ENCODE results near the gene SELENOK.

Gene SELENOK

DNA sequence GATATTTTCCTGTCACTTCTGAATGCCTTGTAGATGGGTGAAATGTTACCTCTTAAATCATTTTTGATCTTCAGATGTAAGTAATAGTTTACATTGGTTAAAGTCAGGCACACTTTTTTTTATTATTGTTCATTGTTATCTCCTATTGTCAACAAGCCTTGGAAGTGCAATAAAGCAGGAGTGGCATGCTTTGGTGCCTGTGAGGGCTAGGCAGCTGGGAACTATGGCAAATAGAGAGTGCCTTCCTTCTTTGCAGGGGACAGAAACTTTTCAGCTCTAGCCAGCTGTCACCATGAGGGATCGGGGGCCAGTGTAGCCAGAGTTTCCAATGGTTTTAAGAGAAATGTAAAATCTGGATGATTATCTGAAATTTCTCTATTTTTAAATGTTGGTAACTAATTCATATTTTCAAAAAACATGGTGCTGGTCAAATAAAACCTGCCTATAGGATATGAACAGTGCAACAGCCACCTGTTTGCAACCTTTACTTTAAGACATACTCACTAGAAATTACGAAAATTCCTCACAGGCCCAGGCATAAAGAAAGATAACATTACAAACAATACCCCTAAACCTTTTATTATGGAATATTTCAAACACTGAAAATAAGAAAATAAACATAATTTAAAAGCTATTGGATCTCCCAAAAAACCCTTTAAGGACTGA, 9.1 kb upstream of the SELENOK start:
- H3K36me3 Mint-ChIP-seq (ENCODE audit: low read depth) = no peaks in the 10 kb centered on the region
- H3K4me3 Mint-ChIP-seq = no peak overlapping the region
- no peak for DNase-seq
- peaks cover 34% of the 10 kb centered on the region for H3K27me3 Mint-ChIP-seq
- H3K27ac Mint-ChIP-seq = no peak overlapping the region
- no peaks in the 10 kb centered on the region for H3K4me1 Mint-ChIP-seq
- H3K9me3 Mint-ChIP-seq = no peaks in the 10 kb centered on the region
- no peak for ATAC-seq

DNA sequence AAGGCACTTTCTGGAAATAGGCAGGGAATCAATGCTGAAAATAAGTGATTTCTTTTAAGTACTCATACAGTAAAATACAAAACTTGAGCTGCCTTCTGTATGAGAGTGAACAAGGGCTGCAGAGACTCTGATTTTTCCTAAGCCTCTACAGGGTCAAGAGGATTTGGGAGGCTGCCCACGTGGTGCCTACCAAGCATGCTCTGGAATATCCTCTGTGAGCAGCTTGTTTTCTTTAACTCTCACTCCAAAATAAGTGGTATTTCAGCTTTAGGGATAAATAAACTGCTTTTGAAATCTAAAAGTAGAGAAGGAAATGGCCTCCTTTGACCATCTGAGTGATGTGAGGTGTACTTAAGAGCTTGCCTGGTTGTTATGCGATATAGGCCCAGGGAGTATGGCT, 8.1 kb upstream of the SELENOK start:
- DNase-seq = no peak
- Mint-ChIP-seq H3K27me3 (peaks cover 31% of the 10 kb centered on the region), H3K36me3 (ENCODE audit: low read depth) (no peaks in the 10 kb centered on the region), H3K27ac (no peak overlapping the region), H3K4me1 (no peaks in the 10 kb centered on the region), H3K9me3 (no peaks in the 10 kb centered on the region), H3K4me3 (no peak overlapping the region)
- ATAC-seq = no peak

DNA sequence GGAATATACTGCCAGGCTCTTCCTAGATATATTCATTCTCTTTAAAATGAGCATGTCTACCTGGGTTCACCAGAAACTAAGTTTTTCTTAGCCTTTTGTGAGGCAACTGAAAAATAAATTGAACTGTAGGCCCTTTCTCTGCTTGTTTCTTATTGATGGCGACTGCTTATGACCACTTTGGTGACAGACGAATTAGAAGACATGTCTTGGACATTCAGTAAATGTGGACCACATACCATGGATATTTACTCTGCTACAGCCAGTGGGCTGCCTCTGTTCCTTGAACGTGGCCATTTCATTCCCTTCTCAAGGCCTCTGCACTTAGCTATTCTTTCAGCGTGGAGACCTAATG, 603 bp upstream of the SELENOK start:
- H3K4me3 Mint-ChIP-seq = peak overlapping the region; percentile 91
- DNase-seq = no peak
- ATAC-seq = no peak

DNA sequence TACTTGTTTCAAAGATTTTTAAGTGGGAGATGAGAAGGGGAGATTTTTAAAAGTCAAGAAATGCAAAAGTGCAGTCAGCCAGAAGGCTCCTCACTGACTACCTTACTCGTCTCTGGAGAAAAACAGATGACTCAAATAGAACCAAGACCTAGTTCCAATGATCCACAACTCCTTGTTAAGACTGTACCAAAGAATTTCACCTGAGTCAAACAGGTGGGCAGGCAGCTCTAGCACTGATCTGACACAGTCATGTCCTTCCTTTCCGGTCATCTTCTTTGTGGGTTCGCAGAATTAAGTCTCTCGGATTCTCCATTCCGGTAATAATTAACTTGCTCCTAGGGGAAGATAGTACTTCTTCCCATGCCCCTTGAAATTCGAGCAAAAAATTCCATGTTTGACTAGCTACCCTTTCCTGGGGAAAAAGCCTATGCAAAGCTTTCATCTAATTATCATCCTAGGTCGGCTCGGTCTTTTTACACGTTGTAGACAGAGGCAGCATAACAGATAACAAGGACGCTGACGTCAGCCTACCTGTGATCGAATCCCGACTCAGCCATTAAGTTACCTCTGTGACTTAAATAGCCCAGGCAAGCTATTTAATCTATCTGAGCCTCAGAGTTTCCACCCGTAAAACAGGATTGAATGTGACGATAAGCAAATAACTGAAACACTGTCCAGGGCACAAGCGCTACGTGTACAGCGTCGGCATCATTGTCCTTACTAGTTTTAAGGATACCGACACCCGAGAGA, 758 bp downstream of the SELENOK start:
- peak overlapping the region; percentile 95 for H3K27ac Mint-ChIP-seq
- peak; percentile 23 for ATAC-seq
- H3K27me3 Mint-ChIP-seq = peaks cover 7% of the 10 kb centered on the region
- peak overlapping the region; percentile 91 for H3K4me3 Mint-ChIP-seq
- H3K36me3 Mint-ChIP-seq (ENCODE audit: low read depth) = peaks cover 42% of the 10 kb centered on the region
- DNase-seq = peak; percentile 34
- peaks cover 10% of the 10 kb centered on the region for H3K9me3 Mint-ChIP-seq
- H3K4me1 Mint-ChIP-seq = peaks cover 54% of the 10 kb centered on the region

More for the DNA sequence above, 603 bp upstream of the SELENOK start:
- Mint-ChIP-seq H3K4me1 (peaks cover 47% of the 10 kb centered on the region), H3K27ac (peak overlapping the region; percentile 95), H3K9me3 (peaks cover 10% of the 10 kb centered on the region), H3K36me3 (ENCODE audit: low read depth) (peaks cover 34% of the 10 kb centered on the region), H3K27me3 (peaks cover 15% of the 10 kb centered on the region)

DNA sequence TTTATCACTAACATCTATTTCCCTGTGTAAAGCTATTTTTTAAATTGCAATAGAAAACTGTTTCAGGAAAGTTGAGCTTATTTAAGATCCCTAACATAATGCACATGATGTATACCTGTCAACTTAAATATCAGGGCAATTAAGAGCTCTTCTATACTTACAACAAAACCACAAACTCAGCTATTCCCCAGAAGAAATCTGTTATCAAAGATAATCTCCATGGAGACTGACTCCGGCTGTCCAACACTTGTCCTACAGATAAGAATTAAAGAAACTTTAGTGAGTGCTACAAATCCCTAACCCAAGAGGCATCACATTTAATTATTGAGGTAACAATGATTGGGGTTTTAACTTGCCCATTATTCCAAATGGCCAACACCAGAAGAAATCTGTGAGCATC, 3.4 kb downstream of the SELENOK start:
- no peak for DNase-seq
- Mint-ChIP-seq H3K4me3 (no peak overlapping the region), H3K36me3 (ENCODE audit: low read depth) (peaks cover 40% of the 10 kb centered on the region), H3K4me1 (peaks cover 54% of the 10 kb centered on the region), H3K27me3 (no peaks in the 10 kb centered on the region), H3K27ac (no peak overlapping the region), H3K9me3 (peaks cover 9% of the 10 kb centered on the region)
- ATAC-seq = no peak

DNA sequence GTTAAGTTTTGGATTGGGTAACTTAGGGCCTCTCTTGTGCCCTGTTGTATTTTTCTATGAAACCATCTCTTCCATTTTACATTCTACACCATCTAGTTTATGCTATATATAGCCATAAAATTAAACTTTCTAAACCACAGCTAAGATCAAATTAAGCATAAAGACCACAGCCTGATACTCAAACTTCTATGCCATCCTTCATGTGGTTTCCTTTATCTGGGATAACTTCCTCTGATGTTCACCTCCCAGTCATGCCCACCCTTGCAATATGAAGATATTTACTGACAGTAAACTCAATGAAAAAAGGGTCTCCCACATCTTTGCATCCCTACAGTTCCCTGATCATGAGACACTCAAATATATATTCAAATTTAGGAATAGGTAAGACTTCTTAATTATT, 4.2 kb downstream of the SELENOK start:
- ATAC-seq (no peak), DNase-seq (no peak)
- Mint-ChIP-seq H3K4me1 (peaks cover 50% of the 10 kb centered on the region), H3K27ac (no peak overlapping the region), H3K4me3 (no peak overlapping the region), H3K9me3 (peaks cover under 1% of the 10 kb centered on the region), H3K36me3 (ENCODE audit: low read depth) (peaks cover 36% of the 10 kb centered on the region), H3K27me3 (no peaks in the 10 kb centered on the region)

DNA sequence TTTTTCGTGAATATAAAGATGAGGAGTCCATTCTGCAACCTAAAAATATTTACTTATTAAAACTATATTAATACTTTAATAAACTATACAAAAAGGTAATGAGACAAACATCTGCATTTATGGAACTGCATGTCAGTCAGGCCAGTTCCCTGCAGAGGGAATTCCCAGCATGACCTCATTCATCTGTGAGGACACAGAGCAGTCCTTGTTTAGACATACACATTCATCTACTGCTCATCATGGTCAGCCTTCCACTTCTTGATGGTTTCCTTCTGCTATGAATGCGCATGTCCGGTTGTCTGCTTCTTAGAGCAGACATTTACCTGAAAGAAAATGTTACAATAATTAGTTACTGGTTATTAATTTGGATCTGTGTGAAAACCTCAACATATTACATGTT, 6.4 kb downstream of the SELENOK start:
- H3K9me3 Mint-ChIP-seq = no peaks in the 10 kb centered on the region
- H3K36me3 Mint-ChIP-seq (ENCODE audit: low read depth) = peaks cover 29% of the 10 kb centered on the region
- ATAC-seq (no peak), DNase-seq (no peak)
- peak overlapping the region; percentile 17 for H3K27ac Mint-ChIP-seq
- H3K4me1 Mint-ChIP-seq = peaks cover 47% of the 10 kb centered on the region
- no peak overlapping the region for H3K4me3 Mint-ChIP-seq
- no peaks in the 10 kb centered on the region for H3K27me3 Mint-ChIP-seq

DNA sequence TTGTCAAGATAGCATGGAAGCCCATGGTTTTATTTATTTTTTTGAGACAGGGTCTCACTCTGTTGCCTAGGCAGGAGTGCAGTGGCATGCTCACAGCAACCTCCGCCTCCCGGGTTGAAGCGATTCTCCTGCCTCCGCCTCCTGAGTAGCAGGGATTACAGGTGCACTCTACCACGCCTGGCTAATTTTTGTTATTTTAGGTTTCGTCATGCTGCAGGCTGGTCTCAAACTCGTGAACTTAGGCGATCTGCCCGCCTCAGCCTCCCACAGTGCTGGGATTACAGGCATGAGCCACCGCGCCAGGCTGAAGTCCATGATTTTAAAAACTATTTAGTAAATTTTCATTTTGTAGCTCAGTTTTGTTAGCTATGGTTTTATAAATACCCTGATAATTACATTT, 7.0 kb downstream of the SELENOK start:
- Mint-ChIP-seq H3K27me3 (no peaks in the 10 kb centered on the region), H3K9me3 (no peaks in the 10 kb centered on the region), H3K27ac (no peak overlapping the region), H3K36me3 (ENCODE audit: low read depth) (peaks cover 28% of the 10 kb centered on the region), H3K4me3 (no peak overlapping the region), H3K4me1 (peaks cover 46% of the 10 kb centered on the region)
- DNase-seq = no peak
- no peak for ATAC-seq

DNA sequence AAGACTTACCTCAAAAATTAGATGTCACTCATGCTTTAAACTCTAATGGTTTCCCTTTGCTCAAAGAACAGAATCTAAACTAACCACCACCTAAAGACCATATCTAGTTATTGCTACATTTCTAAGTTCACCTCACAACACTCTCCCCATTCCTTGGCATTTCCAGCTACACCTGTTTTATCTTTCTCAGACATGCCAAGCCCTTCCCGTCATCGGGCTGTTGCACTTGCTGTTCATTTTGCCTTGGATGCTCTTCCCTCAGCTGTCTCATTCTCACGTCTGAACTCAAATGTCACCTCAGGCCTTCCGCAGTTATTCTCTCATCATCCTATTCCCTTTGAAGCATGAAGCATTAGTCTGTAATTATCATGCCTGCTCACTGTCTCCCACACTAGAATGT, 8.7 kb downstream of the SELENOK start:
- Mint-ChIP-seq H3K4me3 (no peak overlapping the region), H3K27ac (no peak overlapping the region), H3K4me1 (peaks cover 36% of the 10 kb centered on the region), H3K9me3 (no peaks in the 10 kb centered on the region), H3K27me3 (no peaks in the 10 kb centered on the region), H3K36me3 (ENCODE audit: low read depth) (peaks cover 27% of the 10 kb centered on the region)
- ATAC-seq (no peak), DNase-seq (no peak)

DNA sequence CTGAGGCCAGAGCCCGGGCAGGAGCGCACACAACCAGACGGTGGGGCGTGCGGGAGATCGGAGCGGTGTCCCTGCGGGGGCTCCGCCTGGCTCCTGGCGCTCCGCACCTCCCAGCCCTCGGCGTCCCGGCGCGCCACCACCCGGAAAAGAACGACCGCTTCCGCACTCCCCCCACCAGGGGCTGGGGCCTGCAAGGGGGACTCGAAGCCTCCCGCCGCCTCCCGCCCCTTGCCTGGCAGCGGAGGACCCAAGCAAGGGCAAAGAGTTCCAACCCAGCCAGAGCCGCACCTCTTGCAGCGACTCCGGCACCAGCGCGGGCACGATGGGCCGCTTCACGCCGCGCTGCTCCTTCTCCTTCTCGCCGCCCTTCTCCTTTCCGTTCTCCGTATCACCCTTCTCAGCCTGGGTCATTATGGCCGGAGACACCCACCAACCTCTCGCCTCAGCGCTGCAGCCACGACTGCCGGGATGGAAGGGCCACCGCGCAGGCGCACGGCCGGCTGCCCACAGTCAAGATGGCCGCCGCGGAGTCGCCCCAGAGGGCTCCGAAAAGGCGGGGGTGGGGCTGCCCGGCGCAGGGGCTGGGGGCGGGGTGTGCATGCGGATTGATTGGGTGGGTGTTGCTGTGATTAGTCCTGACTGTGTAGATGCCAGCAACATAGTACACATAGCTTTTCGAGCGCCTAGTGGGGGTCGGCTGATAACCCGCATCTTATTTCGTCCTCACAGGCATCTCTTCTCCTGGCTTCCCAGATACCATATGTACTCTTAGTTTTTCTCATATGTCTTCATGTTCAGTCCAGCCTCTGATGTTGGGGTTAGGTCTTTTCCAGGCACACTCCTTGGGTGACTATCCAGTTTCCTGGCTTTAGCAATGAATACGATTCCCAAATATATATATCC, 9.7 kb downstream of the SELENOK start, which contains the start of gene ACTR8:
TSS of gene ACTR8 (minus strand) at position 462 of the 903 bp plus-strand sequence. CDS start at position 411, 51 bp downstream.
- peak; percentile 88 for DNase-seq
- Mint-ChIP-seq H3K9me3 (no peaks in the 10 kb centered on the region), H3K4me1 (peaks cover 25% of the 10 kb centered on the region), H3K27me3 (no peaks in the 10 kb centered on the region), H3K27ac (peak within 1 kb of the TSS; percentile 98), H3K4me3 (peak within 1 kb of the TSS; percentile 99), H3K36me3 (ENCODE audit: low read depth) (peaks cover 27% of the 10 kb centered on the region)
- ATAC-seq = peak; percentile 90

DNA sequence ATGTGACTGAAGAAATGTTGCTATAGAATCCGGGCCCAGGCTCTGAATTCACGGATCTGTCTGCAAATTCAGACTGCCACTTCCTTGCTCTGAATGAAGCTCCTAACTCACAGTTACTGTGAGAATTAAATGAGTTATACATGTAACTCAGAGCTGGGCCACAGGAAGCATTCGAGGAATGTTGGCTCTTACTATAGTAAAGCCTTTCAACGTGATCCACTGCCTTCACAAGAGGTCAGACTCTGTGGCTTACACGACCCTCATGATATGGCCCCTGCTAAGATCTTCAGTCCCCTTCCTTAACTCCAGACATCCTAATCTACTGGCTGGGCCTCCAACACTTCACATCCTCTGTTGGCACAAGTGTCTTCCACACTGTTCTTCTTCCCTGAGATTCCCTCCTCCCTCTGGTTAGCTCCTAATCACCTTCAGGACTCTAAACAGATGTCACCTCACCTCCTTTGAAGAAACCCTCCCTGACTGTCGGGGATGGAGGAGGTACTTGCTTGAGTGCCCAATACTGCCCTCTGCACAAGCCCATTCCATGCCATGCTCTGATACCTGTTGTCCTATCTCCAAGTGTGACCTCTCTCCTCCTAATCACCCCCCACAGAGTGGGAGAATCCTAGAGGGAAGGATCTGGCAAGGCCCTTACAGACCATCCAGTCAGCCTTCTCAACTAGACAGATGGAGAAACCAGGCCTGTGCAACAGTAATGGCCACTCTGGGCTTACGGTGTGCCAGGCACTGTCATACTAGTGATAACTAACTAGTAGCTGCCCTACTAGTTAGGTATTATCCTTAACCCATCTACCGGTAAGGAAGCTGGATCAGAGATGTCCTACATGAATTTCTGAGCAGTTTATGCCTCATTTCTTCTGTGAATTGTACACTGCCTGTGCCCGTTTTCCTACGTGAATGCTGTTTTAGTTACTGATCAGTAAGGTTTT, 11.0 kb downstream of the SELENOK start:
- peak overlapping the region; percentile 98 for H3K27ac Mint-ChIP-seq
- H3K9me3 Mint-ChIP-seq = no peaks in the 10 kb centered on the region
- ATAC-seq (no peak), DNase-seq (no peak)
- H3K27me3 Mint-ChIP-seq = no peaks in the 10 kb centered on the region
- H3K36me3 Mint-ChIP-seq (ENCODE audit: low read depth) = peaks cover 30% of the 10 kb centered on the region
- H3K4me3 Mint-ChIP-seq = peak overlapping the region; percentile 99
- H3K4me1 Mint-ChIP-seq = peaks cover 21% of the 10 kb centered on the region

DNA sequence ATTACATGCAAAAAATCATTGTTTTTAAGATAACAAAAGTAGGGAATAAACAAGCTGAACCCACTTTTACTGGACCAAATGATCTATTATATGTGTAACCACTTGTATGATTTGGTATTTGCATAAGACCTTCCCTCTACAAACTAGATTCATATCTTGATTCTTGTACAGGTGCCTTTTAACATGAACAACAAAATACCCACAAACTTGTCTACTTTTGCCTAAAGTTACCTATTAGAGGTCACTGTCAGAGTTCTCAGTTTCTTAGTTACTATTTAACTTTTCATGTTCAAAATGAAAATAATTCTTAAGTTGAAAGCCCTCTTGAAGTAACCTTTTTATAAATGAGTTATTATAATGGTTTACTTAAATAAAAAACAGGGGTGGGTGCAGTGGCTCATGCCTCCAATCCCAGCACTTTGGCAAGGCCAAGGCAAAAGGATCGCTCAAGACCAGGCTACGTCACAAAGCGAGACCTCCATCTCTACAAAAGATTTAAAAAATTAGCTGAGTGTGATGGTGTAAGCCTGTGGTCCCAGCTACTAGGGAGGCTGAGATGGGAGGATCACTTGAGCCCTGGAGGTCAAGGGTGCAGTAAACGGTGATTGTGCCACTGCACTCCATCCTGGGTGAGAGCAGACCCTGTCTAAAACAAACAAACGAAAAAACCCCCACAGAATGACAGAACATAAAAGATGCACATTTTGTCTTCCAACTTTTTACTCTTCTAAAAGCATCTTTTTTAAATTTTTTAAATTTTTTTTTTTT, 25.7 kb downstream of the SELENOK start:
- Mint-ChIP-seq H3K36me3 (ENCODE audit: low read depth) (peaks cover 45% of the 10 kb centered on the region), H3K9me3 (no peaks in the 10 kb centered on the region), H3K27ac (no peak overlapping the region), H3K4me3 (no peak overlapping the region), H3K27me3 (no peaks in the 10 kb centered on the region), H3K4me1 (no peaks in the 10 kb centered on the region)
- ATAC-seq = no peak
- no peak for DNase-seq

DNA sequence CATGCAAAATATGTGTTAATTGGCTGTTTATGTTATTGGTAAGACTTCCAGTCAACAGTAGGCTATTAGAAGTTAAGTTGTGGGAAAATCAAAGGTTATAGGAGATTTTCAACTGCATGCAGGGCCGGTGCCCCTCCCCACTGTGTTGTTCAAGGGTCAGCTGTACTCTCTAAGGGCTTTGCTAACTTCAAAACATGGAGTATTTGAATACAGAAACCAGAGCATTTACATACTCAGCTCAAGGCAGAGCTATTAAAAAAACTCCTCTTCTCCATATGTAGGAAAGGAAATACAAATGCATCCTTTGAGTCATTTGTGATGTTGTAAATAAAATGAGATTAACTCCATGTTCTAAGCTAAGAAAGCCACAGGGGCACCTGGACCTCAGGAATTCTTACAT, 28.5 kb downstream of the SELENOK start:
- no peak overlapping the region for H3K4me3 Mint-ChIP-seq
- ATAC-seq (no peak), DNase-seq (no peak)
- no peak overlapping the region for H3K27ac Mint-ChIP-seq
- H3K36me3 Mint-ChIP-seq (ENCODE audit: low read depth) = peaks cover 36% of the 10 kb centered on the region
- H3K9me3 Mint-ChIP-seq = no peaks in the 10 kb centered on the region
- no peaks in the 10 kb centered on the region for H3K27me3 Mint-ChIP-seq
- no peaks in the 10 kb centered on the region for H3K4me1 Mint-ChIP-seq

All from activated naive CD8-positive, alpha-beta T cell treated with anti-CD3 and anti-CD28 coated beads, Interleukin-2, amount 50 U/mL, for 24 hours (primary cell).